HCEC 1CT (cell line): ENCODE results near the gene BAG2.

ENCODE experiments used
- DNase-seq: peaks from one replicate; pipeline ENCODE4 v3.0.0-alpha.2; 2017

Gene BAG2

DNA sequence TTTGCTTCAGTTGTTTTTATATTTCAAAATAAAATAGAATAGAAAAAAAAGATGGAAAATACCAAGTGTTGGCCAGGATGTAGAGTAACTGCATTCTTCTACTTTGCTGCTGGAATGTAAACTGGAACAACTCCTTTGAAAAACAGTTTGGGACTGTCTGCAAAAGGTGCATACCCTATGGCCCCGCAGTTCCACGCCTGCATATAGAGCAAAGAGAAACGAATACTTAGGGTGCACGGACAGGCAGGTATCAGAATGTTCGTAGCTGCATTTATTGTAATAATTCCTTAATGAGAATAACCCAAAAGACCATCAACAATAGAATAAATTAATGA, 50.6 kb downstream of the BAG2 start:
- DNase-seq: peak; percentile 13

DNA sequence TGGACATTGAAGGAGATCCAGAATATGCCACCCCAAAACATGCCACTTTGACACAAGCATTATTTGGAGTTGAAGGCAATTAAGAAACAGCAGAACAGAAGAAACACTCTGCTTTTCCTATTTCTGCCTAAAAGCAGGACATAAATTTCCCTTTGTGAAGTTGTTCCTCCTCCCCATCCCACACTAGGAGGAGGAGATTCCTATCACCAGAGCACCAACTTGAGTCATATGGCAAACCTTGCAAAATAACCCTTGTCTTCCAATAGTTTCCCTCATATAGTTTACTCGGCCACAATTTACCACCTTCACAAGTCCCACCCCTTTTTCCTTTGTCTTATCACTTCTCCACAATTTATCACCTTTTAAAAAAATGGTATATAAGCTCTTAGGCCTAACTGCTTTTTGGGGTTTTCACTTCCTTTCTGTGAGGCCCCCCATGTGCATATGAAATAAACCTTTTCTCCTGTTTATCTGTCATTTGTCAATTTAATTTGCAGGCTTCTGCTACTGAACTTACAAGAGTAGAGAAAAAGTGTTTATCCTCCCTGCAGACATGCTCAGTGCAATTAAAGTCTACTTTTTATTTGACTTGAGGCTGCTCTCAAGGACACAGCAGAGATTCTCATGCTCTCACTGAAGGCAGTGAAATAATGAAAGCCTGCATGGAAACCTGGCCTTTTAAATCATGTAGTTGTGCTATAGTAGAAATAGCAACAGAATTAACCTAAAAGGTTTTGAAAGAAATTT, 52.8 kb downstream of the BAG2 start:
- peak; percentile 70 for DNase-seq

DNA sequence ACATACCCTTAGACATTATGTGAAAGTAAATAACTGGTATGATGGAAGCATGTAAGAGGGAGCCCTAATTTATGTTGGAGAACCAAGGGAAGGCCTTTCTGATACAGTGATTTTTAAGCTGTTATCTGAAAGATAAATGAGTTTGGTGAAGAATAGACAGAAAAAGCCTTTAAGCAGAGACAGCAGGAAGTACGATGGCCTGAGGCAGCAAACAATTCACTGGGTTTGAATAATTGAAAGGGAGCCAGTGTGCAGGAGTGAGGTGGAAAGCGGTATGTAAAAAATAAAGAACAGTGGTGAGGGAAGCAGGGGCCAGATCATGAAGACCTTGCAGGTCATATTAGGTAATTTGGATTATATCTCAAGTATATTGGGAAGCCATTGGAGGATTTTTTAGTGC, 54.1 kb downstream of the BAG2 start:
- DNase-seq: no peak
